OCI-LY1 (cell line): ENCODE measurements around the gene CCDC85A.

ENCODE experiments used
- H2AFZ ChIP-seq: fragments of 200-600 bp; sonication (generic), shearing (Covaris generic); 2 replicates; pipeline ENCODE4 v1.6.0; 2014; ENCODE audit warnings: antibody characterized with exemption, mild to moderate bottlenecking, low read length
- H3F3A ChIP-seq: fragments of 200-600 bp; sonication (generic), shearing (Covaris generic); 2 replicates; pipeline ENCODE4 v1.6.0; 2014; ENCODE audit warnings: mild to moderate bottlenecking, antibody characterized with exemption, low read length, moderate library complexity; ENCODE audit not compliant: insufficient read depth
- H3K27ac ChIP-seq: fragments of 200-600 bp; sonication (generic); 2 replicates; pipeline ENCODE4 v1.5.1; 2014; ENCODE audit warnings: low read length, mixed run types, mild to moderate bottlenecking, low read depth; ENCODE audit not compliant: poor library complexity, severe bottlenecking
- H3K27me3 ChIP-seq: fragments of 200-600 bp; sonication (generic); 2 replicates; pipeline ENCODE4 v1.6.0; 2014; ENCODE audit warnings: antibody characterized with exemption, mild to moderate bottlenecking, low read length, moderate library complexity; ENCODE audit not compliant: insufficient read depth
- H3K36me3 ChIP-seq: fragments of 200-600 bp; sonication (generic); 2 replicates; pipeline ENCODE4 v1.6.1; 2014; ENCODE audit warnings: mild to moderate bottlenecking, antibody characterized with exemption, low read length, moderate library complexity, mixed read lengths; ENCODE audit not compliant: insufficient read depth
- H3K4me1 ChIP-seq: fragments of 200-600 bp; sonication (generic); 2 replicates; pipeline ENCODE4 v1.5.1; 2014; ENCODE audit warnings: mild to moderate bottlenecking, low read length, moderate library complexity; ENCODE audit not compliant: insufficient read depth, severe bottlenecking
- H3K4me2 ChIP-seq: fragments of 200-600 bp; sonication (generic), shearing (Covaris generic); 2 replicates; pipeline ENCODE4 v1.6.1; 2014; ENCODE audit warnings: low read length
- H3K4me3 ChIP-seq: fragments of 200-600 bp; sonication (generic); 2 replicates; pipeline ENCODE4 v1.5.1; 2014; ENCODE audit warnings: low read length, low read depth, mild to moderate bottlenecking, mixed read lengths; ENCODE audit not compliant: poor library complexity, severe bottlenecking
- H3K79me2 ChIP-seq: fragments of 200-600 bp; shearing (Covaris generic); 2 replicates; pipeline ENCODE4 v1.6.1; 2016; ENCODE audit warnings: mixed run types, low read length, mixed read lengths; ENCODE audit not compliant: insufficient read depth
- H3K9ac ChIP-seq: fragments of 200-600 bp; sonication (generic), shearing (Covaris generic); 2 replicates; pipeline ENCODE4 v1.6.1; 2014; ENCODE audit warnings: mild to moderate bottlenecking, low read length, mixed read lengths
- H3K9me2 ChIP-seq: fragments of 200-600 bp; sonication (generic), shearing (Covaris generic); 2 replicates; pipeline ENCODE4 v1.6.1; 2014; ENCODE audit warnings: low read depth, mild to moderate bottlenecking, low read length, mixed read lengths
- H3K9me3 ChIP-seq: fragments of 200-600 bp; shearing (Covaris generic); 2 replicates; pipeline ENCODE4 v1.6.1; 2014; ENCODE audit warnings: low read length, mixed read lengths
- H4K20me1 ChIP-seq: fragments of 200-600 bp; sonication (generic), shearing (Covaris generic); 2 replicates; pipeline ENCODE4 v1.6.0; 2016; ENCODE audit warnings: mild to moderate bottlenecking, low read length; ENCODE audit not compliant: insufficient read depth
- CTCF ChIP-seq: fragments of 200-600 bp; sonication (generic), shearing (Covaris generic); IDR thresholded peaks from 2 replicates; pipeline ENCODE4 v1.5.1; 2017; ENCODE audit warnings: mild to moderate bottlenecking, antibody characterized with exemption, low read length, moderate library complexity, mixed read lengths
- EZH2 ChIP-seq: fragments of 200-600 bp; sonication (generic), shearing (Covaris generic); IDR thresholded peaks from 2 replicates; pipeline ENCODE4 v1.8.0; 2017; ENCODE audit warnings: borderline replicate concordance, mixed run types, mild to moderate bottlenecking, antibody characterized with exemption, low read length, moderate library complexity, mixed read lengths

Gene CCDC85A

GRCh38 chr2:56410140-56410539, 226.3 kb downstream of the CCDC85A start:
- H3K9me3 ChIP-seq: no peaks in the 10 kb centered on the region
- no peaks in the 10 kb centered on the region for H3K4me1 ChIP-seq
- no peak overlapping the region for H3K4me3 ChIP-seq
- H3K27ac ChIP-seq: no peak overlapping the region
- no peak overlapping the region for H3K4me2 ChIP-seq
- H4K20me1 ChIP-seq: no peaks in the 10 kb centered on the region
- H3F3A ChIP-seq: no peaks in the 10 kb centered on the region
- no peak overlapping the region for H2AFZ ChIP-seq
- no peaks in the 10 kb centered on the region for H3K79me2 ChIP-seq
- H3K36me3 ChIP-seq: no peaks in the 10 kb centered on the region
- TF ChIP-seq CTCF (no peak), EZH2 (no peak)
- H3K9ac ChIP-seq: no peak overlapping the region
- H3K9me2 ChIP-seq: no peaks in the 10 kb centered on the region
- H3K27me3 ChIP-seq: no peaks in the 10 kb centered on the region

GRCh38 chr2:56416500-56417176, 232.8 kb downstream of the CCDC85A start:
- no peak overlapping the region for H3K27ac ChIP-seq
- H4K20me1 ChIP-seq: no peaks in the 10 kb centered on the region
- no peaks in the 10 kb centered on the region for H3F3A ChIP-seq
- no peaks in the 10 kb centered on the region for H3K9me2 ChIP-seq
- H2AFZ ChIP-seq: no peak overlapping the region
- no peak overlapping the region for H3K4me3 ChIP-seq
- H3K9ac ChIP-seq: no peak overlapping the region
- H3K79me2 ChIP-seq: no peaks in the 10 kb centered on the region
- H3K36me3 ChIP-seq: no peaks in the 10 kb centered on the region
- H3K4me1 ChIP-seq: no peaks in the 10 kb centered on the region
- TF ChIP-seq CTCF: no peak
- no peak for TF ChIP-seq EZH2
- H3K27me3 ChIP-seq: no peaks in the 10 kb centered on the region
- no peak overlapping the region for H3K4me2 ChIP-seq
- no peaks in the 10 kb centered on the region for H3K9me3 ChIP-seq
